ENCODE data around the gene SYNRG.

Gene SYNRG

GRCh38 chr17:37592291-37592690, 16.9 kb downstream of the SYNRG start:
- DNase-seq = no peak

DNA sequence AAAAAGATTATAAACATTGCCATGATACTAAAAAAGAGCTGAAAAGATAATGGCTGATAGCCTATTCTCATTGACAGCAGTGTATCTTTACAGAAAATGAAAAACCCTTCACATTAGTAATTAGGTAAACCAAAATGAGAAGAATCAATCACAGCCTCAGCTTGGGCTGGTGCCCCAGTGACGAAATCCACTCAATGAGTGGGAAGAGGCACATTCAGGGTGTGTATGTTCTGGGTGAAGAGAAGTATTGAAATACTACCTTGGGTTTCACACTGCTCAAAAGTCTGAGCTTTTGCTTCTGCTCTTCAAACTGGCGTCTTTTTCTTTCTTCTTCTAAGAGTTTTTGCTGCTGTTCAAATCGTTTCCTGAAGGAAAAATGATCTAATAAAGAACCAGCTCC, 24.2 kb downstream of the SYNRG start:
- no peak for DNase-seq

- no peak for DNase-seq
Measured at GRCh38 chr17:37576281-37576680, 32.9 kb downstream of the SYNRG start.

GRCh38 chr17:37574427-37574826, 34.8 kb downstream of the SYNRG start:
- DNase-seq = no peak

GRCh38 chr17:37571674-37572073, 37.5 kb downstream of the SYNRG start:
- DNase-seq = no peak

GRCh38 chr17:37570527-37571093, 38.6 kb downstream of the SYNRG start:
- DNase-seq = peak; percentile 44

DNA sequence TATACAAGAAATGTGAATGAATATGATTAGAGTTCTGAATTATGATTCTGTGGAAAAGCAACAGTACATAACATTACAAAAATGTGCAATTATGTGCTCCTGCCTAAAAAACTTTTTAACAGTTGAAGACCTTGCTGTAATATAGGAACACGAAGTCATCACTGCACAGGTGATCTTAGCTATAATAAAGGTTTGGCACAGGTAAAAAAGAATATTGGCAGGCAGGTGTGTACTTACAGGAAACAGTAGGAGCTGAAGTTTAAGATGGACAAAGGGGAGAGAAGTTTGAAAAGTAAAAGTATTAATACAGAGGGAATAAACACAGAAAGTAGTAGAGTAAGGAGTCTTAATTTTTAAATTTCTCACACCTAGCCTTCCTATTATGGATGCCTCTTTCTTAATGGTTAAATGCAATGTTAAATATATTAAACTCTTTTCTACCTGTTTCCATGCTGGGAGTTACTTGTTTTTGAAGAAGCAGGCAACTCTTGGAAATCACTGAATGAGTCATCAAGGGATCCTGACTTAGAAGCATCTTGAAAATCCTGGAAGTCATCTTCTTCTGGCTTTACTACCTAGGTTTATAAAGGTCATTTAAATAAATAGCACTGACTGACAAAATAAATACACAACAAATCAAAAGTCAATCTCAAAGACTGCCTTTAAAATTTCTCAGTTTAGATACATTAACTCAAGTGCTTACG, 40.7 kb downstream of the SYNRG start:
- DNase-seq = no peak

- DNase-seq = no peak
Measured at GRCh38 chr17:37567538-37567937, 41.7 kb downstream of the SYNRG start.

GRCh38 chr17:37567137-37567536, 42.1 kb downstream of the SYNRG start:
- DNase-seq = no peak

DNA sequence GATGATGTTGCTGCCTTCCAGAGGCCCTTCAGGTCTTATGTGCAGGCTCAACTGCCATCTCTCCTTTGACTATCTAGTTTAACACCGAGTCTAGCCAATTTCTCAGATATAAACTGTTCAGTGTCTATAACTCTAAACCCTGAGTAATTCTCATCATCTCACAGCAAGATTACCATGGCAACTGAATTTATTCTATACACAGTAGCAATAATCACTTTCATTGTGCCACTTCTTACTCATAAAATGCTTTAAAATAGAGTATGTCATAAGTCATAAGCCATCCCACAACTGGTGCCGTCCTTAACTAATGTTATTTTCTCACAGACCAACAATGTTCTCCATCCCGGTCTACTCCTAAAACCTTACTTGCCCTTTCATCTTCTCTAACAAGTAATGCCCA, 45.0 kb downstream of the SYNRG start:
- no peak for DNase-seq

- DNase-seq = no peak
Measured at GRCh38 chr17:37562016-37562745, 47.0 kb downstream of the SYNRG start.

DNA sequence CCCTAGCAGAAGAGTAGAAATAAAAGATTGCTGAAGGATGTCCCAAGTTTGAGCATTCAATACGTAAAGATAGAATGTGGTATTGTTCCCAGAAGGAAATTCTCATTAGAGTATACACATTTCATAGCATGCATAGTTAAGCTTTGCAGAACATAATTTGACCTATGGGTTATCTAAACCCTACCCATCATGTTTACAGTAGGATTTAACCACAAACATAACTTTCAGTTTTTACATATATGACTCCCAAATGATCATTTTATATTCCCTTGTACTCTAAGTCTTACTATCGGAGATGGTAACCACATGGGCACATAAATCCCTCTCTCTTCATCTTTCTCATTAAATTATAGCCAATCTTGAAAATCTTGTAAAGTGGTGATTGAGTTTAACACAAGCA, 50.9 kb downstream of the SYNRG start:
- no peak for DNase-seq

DNA sequence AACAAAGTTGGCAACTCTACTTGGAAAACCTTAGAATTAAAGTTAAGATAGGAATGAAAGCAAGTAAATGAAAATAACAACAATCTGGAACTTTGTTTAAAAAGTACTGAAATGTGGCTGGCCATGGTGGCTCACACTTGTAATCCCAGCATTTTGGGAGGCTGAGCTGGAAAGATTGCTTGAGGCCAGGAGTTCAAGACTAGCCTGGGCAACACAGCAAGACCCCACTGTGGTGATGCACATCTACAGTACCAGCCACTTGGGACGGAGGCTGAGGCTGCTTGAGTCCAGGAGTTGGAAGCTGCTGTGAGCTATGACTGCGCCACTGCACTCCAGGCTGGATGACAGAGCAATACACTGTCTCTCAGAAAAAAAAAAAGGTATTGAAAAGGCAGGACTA, 51.7 kb downstream of the SYNRG start:
- DNase-seq = no peak

DNA sequence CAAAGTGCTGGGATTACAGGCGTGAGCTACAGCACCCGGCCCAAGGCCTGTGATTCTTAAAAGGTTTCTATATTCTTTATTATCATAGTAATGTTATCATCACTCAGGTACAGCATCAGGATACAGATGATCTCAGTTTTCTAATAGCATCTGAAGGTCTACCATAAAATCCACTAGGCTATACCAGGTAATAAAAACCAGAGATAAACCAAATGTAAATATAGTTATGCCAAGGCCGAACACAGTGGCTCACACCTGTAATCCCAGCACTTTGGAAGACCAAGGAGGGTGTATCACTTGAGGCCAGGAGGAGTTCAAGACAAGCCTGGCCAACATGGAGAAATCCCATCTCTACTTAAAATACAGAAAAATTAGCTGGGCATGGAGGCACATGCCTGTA, 53.8 kb downstream of the SYNRG start:
- no peak for DNase-seq

- DNase-seq = no peak
Measured at GRCh38 chr17:37553401-37553966, 55.7 kb downstream of the SYNRG start.

- DNase-seq = no peak
Measured at GRCh38 chr17:37551788-37552187, 57.4 kb downstream of the SYNRG start.

DNA sequence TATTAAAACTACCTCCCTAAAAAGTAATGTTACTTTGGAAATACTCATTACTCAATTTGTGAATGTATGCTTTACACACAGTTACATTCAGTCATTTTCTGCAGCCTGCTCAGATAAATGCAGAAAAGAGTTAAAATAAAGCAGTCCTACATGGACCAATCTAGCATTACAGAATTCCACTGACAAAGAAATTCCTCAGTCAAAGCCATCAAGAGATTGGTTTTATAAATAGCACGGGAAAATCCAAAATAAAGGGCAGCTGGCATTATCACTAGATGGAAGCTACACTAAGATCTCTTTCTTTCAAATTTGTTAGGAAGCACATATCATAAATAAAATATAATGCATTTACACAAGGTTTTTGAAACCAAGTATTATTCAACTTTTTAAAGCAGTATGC, 61.2 kb downstream of the SYNRG start:
- no peak for DNase-seq

DNA sequence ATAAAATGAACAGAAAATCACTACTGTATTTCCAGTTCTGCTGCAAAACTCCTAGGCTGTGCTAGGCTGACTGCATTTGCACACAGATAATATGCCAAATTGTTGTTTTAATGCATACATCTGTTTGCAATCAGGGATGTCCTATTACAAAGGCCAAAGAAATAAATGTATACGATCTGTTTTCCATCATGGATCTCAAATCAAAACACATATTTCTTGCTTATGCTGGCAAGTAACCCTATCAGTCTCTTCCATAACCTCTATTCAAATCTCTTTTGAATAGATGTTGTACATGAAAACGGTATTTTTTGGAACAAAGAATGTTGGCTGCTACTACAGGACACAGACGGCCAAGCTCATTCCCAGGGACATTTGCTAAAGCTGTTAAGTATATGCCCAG, 62.9 kb downstream of the SYNRG start:
- DNase-seq = no peak

GRCh38 chr17:37545486-37545885, 63.7 kb downstream of the SYNRG start:
- no peak for DNase-seq

DNA sequence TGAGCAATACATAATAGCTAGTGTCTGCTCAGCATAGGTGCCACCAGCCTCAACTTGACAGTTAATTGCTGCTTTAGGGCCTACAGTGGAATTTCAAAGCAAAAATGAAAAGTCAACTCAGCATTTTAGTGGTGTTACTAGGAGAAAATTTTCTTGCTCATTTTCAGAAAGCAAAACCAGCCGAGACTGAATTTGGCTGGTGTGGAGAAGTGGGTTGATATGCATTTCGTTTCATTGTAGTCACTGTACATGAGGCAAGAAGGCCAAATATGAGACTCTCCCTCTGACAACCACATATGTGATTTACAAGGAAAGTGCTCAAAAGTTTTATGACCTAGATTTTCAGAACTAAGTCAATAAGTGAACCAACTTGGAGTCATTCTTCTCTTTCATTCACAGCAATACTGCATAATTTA, 65.6 kb downstream of the SYNRG start:
- no peak for DNase-seq

DNA sequence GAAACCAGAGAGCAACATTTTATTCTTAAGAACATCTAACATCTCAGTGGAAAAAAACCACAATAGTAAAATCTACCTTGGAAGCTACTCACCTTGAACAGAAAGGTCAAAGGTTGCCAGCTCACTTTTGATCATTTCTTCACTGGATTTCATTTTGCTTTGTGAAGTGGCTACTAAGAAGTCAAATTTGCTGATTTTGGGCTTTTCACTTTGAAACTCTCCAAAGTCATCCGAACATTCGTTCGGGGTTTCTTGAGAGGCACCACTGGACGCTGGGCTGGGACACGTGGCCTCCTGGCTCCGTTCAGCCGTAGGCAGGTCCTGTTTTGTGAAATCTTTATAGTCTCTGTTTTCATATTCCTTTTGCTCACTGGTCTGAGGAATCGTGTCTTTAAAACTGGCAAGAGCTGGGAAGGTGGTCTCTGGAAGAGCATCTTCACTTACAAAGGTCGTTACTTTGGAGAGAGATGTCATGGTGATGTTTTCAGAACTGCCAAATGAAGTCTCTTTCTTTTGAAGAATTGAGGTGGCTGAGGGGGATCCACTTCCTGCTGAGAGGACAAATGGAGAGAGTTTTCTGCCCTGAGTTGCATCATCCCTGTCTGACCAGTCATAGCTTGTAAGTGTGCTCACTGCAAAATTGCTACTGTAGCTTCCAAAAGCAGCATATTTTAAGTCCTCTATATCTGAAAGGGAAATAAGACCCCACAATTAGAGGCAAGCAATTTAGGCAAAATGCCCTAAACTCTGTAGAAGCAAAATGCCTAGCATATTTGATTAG, 67.1 kb downstream of the SYNRG start:
- DNase-seq = no peak

DNA sequence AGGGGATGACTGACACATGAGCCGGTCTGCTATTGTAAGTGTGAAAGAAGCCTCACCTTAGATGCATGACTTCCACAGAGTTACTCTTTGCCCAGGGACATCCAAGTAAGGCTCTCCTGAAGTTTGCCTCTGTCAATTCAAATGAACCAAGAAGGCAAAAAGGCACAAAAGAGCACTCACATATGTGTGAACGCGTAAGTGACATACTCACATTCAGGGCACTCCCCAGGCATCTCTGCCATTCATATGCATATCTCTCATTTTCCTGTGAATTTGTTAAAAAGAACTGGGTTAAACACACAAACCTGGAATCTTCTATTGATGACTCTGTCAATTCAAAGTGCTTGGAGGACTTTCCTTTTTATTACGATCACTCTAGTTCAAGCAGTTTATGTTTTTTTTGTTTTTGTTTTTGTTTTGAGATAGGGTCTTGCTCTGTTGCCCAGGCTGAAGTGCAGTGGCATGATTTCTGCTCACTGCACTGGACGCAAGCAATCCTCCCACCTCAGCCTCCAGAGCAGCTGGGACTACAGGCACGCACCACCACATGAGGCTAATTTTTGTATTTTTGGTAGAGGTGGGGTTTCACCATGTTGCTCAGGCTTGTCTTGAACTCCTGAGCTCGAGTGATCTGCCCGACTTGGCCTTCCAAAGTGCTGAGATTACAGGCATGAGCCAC, 70.1 kb downstream of the SYNRG start:
- no peak for DNase-seq

DNA sequence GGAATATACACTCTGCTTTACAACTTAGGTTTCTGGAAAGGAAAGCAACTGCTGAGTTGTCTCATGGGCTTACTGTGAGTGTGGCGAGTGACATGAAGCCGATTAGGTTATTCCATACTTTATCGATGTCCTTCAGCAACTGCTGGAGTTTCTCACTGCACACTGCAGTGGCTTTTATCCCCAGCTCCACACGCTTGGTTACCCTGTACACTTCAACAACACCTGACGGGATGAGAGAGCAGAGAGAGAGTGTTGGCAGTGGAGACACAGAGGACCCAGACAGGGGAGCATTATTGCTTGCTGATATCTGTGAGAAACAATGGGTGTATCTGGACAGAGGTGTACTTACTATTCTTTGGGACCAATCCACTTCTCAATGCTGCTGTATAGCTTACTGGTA, 73.3 kb downstream of the SYNRG start:
- DNase-seq = no peak

Measured in stimulated activated CD8-positive, alpha-beta memory T cell treated with anti-CD3 and anti-CD28 coated beads, Interleukin-4, amount 100 ng/mL, for 48 hours (primary cell).